Epithelial cell of esophagus (primary cell): ENCODE results near the gene PRSS38.
"Not testable (repeated sequence)": the region's sequence is repeated elsewhere in the genome, so short reads cannot be mapped to it uniquely, and the experiment has no call there.

Experiments
- DNase-seq: peaks from one replicate; pipeline ENCODE4 v3.0.0; 2010; ENCODE audit warnings: low read depth
- H3K4me3 ChIP-seq: 2 replicates; pipeline ENCODE4 v1.5.1; 2011; ENCODE audit warnings: mild to moderate bottlenecking, low read length, control low read depth
- TF ChIP-seq, protein P1 (sequence below): IDR thresholded peaks from 2 replicates; pipeline ENCODE4 v1.5.1; 2011; ENCODE audit warnings: low read depth, mild to moderate bottlenecking, low read length, control low read depth, inconsistent platforms; ENCODE audit not compliant: insufficient read depth; ENCODE audit errors: missing control alignments

Gene PRSS38

DNA sequence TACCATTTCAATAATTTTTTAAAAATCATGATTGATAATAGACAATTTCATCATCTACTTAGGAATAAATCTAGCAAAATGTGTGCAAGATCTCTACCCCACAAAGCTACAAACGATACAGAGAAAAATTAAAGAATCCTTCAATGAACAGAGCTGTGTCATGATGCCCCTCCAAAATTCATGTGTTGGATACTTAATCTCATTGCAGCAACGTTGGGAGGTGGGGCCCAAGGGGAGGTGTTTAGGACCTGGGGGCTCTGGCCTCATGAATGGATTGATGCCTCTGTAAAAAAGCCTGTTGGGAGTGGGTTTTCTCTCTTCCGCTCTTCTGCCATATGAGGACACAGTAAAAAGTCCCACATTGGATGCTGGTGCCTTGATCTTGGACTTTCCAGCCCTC lies 54.9 kb downstream of the PRSS38 start:
- no peak for DNase-seq
- TF ChIP-seq, protein P1, sequence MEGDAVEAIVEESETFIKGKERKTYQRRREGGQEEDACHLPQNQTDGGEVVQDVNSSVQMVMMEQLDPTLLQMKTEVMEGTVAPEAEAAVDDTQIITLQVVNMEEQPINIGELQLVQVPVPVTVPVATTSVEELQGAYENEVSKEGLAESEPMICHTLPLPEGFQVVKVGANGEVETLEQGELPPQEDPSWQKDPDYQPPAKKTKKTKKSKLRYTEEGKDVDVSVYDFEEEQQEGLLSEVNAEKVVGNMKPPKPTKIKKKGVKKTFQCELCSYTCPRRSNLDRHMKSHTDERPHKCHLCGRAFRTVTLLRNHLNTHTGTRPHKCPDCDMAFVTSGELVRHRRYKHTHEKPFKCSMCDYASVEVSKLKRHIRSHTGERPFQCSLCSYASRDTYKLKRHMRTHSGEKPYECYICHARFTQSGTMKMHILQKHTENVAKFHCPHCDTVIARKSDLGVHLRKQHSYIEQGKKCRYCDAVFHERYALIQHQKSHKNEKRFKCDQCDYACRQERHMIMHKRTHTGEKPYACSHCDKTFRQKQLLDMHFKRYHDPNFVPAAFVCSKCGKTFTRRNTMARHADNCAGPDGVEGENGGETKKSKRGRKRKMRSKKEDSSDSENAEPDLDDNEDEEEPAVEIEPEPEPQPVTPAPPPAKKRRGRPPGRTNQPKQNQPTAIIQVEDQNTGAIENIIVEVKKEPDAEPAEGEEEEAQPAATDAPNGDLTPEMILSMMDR, result no peak
- H3K4me3 ChIP-seq, result no peak overlapping the region

DNA sequence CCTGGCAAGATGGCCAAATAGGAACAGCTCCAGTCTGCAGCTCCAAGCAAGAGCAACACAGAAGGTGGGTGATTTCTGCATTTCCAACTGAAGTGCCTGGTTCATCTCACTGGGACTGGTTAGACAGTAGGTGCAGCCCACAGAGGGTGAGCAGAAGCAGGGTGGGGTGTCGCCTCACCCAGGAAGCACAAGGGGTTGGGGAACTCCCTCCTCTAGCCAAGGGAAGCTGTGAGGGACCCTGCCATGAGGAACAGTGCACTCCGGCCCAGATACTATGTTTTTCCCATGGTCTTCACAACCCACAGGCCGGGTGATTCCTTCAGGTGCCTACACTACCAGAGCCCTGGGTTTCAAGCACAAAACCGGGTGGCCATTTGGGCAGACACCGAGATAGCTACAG lies 56.4 kb downstream of the PRSS38 start:
- DNase-seq, H3K4me3 ChIP-seq: not testable (repeated sequence)

DNA sequence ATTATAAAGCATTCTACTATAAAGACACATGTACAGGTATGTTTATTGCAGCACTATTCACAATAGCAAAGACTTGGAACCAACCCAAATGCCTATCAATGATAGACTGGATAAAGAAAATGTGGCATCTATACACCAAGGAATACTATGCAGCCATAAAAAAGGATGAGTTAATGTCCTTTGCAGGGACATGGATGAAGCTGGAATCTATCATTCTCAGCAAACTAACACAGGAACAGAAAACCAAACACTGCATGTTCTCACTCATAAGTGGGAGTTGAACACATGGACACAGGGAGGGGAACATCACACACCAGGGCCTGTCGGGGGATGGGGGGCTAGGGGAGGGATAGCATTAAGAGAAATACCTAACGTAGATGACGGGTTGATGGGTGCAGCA lies 62.3 kb downstream of the PRSS38 start:
- not testable (repeated sequence) for H3K4me3 ChIP-seq, DNase-seq

DNA sequence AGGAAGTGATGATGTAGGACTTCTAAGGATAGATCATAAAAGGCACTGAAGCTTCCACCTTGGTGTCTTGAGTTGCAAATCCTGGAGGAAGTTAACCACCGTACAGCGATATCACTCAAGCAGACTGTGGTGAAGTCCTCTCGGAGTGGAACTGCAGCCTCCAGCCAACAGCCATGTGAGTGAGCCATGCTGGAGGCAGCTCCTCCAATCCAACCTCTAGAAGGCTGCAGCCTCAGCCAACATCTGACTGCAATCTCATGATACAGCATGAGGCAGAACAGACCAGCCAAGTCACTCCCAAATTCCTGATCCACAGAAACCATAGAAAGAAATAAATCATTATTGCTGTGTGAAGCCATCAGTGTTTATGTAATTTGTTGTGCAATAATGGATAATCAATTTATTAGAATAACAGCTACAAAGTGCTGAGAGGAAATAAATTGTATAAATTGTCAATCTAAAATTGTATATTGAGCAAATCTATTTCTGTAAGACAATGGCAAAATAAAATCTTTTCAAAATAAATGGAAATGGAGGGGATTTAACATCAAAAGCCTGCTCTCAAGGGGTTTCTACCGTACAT lies 65.0 kb downstream of the PRSS38 start:
- TF ChIP-seq, protein P1, result no peak
- no peak for DNase-seq
- no peak overlapping the region for H3K4me3 ChIP-seq

DNA sequence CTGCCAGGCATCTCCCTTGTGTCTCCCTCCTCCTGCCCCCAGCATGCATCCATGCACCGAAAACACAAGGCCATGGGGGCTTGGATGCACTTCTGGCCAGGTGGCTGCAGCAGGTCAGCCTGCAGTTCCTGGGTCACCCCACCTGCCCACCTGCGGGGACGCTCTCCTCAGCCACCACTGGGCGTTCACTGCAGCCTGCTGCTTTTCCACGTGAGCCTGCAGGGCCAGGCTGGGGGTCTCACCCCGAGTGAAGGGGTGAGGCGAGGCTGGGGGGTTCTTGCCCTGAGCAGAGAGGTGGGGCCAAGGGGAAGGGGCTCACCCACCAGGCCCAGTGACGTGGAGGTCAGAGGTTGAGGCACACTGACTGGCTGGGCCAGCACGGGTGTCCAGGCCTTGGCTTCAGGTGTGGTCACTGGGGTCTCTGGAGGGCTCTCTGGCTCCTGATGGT lies 67.6 kb downstream of the PRSS38 start:
- H3K4me3 ChIP-seq, result no peak overlapping the region
- no peak for DNase-seq
- TF ChIP-seq, protein P1, result no peak

DNA sequence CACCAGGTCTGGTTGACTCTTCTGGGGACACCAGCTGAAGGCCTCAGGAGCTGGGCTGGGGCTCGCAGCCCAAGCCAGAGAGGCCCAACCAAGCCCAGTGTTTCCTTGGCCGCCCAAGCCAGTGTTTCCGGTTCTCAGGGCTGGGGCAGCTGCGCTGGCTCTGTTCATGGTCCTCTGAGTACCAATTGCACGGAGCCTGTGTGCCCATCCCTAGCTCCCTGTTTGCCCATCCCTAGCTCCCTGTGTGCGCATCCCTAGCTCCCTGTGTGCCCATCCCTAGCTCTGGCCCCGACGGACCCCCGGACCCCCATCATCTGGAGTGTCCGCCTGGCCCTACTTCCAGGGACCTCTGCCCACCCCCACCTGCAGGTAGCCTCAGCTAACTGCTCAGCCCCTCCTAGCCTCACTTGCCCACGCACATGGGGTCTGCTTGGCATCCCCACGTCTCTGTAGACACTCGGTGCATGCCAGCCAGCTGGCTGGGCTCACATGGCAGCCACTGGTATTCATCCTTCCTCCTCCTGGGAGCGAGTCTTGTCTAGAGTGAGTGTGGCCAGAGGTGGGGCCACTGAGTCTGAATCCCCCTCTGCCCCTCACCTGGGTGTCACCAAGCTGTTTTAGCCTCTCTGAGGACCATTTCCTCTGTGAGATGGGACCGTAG lies 68.3 kb downstream of the PRSS38 start:
- no peak for DNase-seq
- TF ChIP-seq, protein P1, result no peak
- no peak overlapping the region for H3K4me3 ChIP-seq

DNA sequence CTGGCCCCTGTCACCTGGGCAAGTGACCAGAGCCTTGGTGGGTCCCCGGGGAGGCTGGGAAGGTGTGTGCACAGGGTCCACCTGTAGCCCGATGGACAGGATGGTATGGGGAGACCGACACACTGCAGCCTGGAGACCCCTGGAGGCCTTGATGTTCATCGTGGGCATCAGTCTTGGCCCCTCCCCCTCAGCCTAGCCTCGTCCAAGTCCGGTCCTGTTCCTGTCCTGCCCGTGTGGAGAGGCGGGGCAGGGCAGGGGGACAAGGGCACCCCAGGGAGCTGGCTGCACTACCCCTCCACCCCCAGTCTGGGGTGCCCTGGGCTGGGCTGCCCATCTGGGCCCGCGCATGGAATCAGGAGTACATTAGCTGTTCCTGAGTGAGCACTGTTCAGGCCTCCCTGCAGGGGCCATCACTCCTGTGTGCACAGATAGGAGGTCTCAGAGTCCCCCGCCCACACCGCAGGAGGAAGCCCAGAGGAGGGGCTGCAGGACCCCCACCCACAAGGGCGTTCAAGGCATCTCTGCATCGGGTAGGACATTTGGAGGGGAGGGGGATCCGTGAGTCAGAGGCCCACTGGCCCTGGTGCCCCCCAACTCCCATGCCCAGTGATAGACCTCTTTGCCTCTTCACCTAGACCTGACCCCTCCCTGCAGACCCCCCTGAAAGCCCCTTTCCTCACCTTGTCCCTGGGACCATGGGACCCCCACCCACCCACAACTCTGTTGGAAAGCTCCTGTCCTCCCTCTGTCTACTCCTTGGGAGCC lies 69.1 kb downstream of the PRSS38 start:
- no peak overlapping the region for H3K4me3 ChIP-seq
- TF ChIP-seq, protein P1, result no peak
- DNase-seq, result no peak
